ENCODE measurements around the gene SENP5.

The SENP5 gene

DNA sequence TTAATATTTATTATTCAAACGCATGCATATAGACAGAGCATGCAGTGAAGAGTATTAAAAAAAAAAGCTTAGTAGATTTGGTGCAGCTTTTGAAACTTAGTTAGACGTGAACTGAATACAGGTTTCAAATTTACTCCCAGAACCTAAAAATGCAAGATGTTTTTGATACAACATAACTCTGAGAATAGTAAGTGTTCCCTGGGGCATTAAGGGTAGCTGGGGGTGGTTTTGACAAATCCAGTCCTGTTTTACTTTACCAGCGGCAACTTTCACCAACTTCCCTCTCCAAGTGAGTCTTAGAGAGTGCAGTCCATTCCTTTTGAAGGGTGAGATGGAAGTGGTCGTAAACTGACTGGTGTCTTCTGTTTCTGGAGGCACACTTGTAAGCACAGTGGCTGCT is 63.4 kb downstream of the SENP5 start:
- H4K20me1 ChIP-seq (ENCODE audit: insufficient read depth, low read length) = no peaks in the 10 kb centered on the region; the same call in 1 of the 2 replicates
- H3K4me2 ChIP-seq (ENCODE audit: insufficient read depth, low read length) = no peak overlapping the region
- no peak for TF ChIP-seq EZH2 (IDR thresholded peaks at IDR 0.05; ENCODE audit: borderline replicate concordance, low read depth, low read length, severe bottlenecking)
- TF ChIP-seq, protein P1, sequence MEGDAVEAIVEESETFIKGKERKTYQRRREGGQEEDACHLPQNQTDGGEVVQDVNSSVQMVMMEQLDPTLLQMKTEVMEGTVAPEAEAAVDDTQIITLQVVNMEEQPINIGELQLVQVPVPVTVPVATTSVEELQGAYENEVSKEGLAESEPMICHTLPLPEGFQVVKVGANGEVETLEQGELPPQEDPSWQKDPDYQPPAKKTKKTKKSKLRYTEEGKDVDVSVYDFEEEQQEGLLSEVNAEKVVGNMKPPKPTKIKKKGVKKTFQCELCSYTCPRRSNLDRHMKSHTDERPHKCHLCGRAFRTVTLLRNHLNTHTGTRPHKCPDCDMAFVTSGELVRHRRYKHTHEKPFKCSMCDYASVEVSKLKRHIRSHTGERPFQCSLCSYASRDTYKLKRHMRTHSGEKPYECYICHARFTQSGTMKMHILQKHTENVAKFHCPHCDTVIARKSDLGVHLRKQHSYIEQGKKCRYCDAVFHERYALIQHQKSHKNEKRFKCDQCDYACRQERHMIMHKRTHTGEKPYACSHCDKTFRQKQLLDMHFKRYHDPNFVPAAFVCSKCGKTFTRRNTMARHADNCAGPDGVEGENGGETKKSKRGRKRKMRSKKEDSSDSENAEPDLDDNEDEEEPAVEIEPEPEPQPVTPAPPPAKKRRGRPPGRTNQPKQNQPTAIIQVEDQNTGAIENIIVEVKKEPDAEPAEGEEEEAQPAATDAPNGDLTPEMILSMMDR (IDR thresholded peaks at IDR 0.05; ENCODE audit: borderline replicate concordance, extremely low read depth, low read length, poor library complexity, severe bottlenecking) = no peak
- H3K27me3 ChIP-seq (ENCODE audit: insufficient read depth, low read length, poor library complexity) = no peaks in the 10 kb centered on the region
- no peak overlapping the region for H3K27ac ChIP-seq (ENCODE audit: low read length)
- H3K4me1 ChIP-seq (ENCODE audit: insufficient read depth, low read length) = no peaks in the 10 kb centered on the region
- no peaks in the 10 kb centered on the region for H3K79me2 ChIP-seq (ENCODE audit: insufficient read depth, low read length)
- no peak overlapping the region for H2AFZ ChIP-seq (ENCODE audit: low read depth, low read length)
- H3K36me3 ChIP-seq (ENCODE audit: insufficient read depth, low read length) = peaks cover 75% of the 10 kb centered on the region
- H3K9me3 ChIP-seq (ENCODE audit: insufficient read depth, low read length, severe bottlenecking) = no peaks in the 10 kb centered on the region
- no peak for ATAC-seq (ENCODE audit: insufficient read depth, low read depth)
- H3K4me3 ChIP-seq (ENCODE audit: low read depth in 1 of 2, low read length in 2 of 2) = no peak overlapping the region
- H3K9ac ChIP-seq (ENCODE audit: low read depth, low read length) = no peak overlapping the region
- no peak for DNase-seq

DNA sequence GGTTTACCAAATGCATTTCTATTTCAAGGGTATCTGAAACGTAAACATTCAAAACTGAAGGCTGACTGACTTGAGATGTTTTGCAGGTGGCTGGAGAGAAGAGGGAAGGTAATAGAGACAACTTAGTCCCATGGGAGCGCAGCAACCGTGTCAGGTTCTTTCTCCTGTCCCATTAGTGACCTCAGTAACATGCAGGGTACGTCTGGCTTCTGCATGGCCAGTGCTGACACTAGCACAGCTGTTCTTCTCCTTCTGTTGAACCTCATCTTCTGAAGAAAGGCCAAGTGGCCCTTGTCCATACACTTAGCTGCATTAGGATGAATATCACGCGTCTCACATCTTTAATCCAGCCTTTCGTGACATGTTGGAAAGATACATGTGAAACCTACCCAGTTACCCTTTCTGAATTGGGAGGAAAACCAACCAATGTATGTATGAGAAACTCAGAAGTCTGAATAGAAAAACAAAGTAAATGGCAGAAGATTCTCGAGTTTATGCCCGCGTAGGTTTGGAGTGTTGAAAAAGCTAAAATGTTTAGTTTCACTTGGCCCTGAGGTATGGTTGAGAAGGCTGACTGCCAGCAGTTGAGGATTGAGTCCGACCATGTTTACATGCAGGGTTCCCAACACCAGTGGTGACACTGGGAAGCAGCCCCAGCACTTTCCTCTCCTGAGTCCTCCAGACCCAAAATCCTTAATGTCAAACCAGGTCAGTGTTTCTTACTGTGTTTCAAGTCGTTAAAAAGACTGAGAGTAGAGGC is 64.3 kb downstream of the SENP5 start:
- Histone ChIP-seq H3K4me3 (ENCODE audit: low read depth in 1 of 2, low read length in 2 of 2) (no peak overlapping the region), H3K4me1 (ENCODE audit: insufficient read depth, low read length) (no peaks in the 10 kb centered on the region), H3K27ac (ENCODE audit: low read length) (no peak overlapping the region), H3K27me3 (ENCODE audit: insufficient read depth, low read length, poor library complexity) (no peaks in the 10 kb centered on the region), H3K9me3 (ENCODE audit: insufficient read depth, low read length, severe bottlenecking) (no peaks in the 10 kb centered on the region), H2AFZ (ENCODE audit: low read depth, low read length) (no peak overlapping the region), H3K36me3 (ENCODE audit: insufficient read depth, low read length) (peaks cover 84% of the 10 kb centered on the region), H3K9ac (ENCODE audit: low read depth, low read length) (no peak overlapping the region), H3K4me2 (ENCODE audit: insufficient read depth, low read length) (no peak overlapping the region), H3K79me2 (ENCODE audit: insufficient read depth, low read length) (peaks cover 4% of the 10 kb centered on the region; the same call in 1 of the 2 replicates), H4K20me1 (ENCODE audit: insufficient read depth, low read length) (peaks cover 3% of the 10 kb centered on the region; the same call in 1 of the 2 replicates)
- DNase-seq (no peak), ATAC-seq (ENCODE audit: insufficient read depth, low read depth) (no peak)
- TF ChIP-seq EZH2 (IDR thresholded peaks at IDR 0.05; ENCODE audit: borderline replicate concordance, low read depth, low read length, severe bottlenecking) = no peak
- TF ChIP-seq, protein P1 (IDR thresholded peaks at IDR 0.05; ENCODE audit: borderline replicate concordance, extremely low read depth, low read length, poor library complexity, severe bottlenecking) = no peak

DNA sequence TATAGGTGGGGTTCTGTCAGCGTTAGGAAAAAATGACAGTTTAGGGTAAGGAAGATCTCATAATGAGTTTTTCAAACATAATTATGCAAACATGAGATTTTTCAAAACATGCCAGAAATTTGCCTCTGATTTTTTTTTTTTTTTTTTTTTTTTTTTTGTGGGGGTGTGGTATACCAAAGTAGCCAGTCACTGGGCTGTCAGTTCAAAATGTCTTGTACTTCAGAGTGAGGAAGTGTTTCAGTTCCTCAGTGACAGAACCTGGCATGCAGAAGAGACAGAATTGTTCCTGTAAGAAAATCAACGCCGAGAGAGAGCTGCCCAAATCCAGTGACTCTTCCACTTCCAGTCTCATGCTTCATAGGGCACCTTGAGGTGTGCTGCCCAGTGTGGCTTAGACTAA is 64.9 kb downstream of the SENP5 start:
- no peak for ATAC-seq (ENCODE audit: insufficient read depth, low read depth)
- Histone ChIP-seq H3K79me2 (ENCODE audit: insufficient read depth, low read length) (peaks cover 10% of the 10 kb centered on the region; the same call in 1 of the 2 replicates), H3K9me3 (ENCODE audit: insufficient read depth, low read length, severe bottlenecking) (no peaks in the 10 kb centered on the region), H4K20me1 (ENCODE audit: insufficient read depth, low read length) (peaks cover 6% of the 10 kb centered on the region; the same call in 1 of the 2 replicates), H2AFZ (ENCODE audit: low read depth, low read length) (no peak overlapping the region), H3K4me2 (ENCODE audit: insufficient read depth, low read length) (no peak overlapping the region), H3K9ac (ENCODE audit: low read depth, low read length) (no peak overlapping the region), H3K4me1 (ENCODE audit: insufficient read depth, low read length) (no peaks in the 10 kb centered on the region), H3K27ac (ENCODE audit: low read length) (no peak overlapping the region), H3K27me3 (ENCODE audit: insufficient read depth, low read length, poor library complexity) (no peaks in the 10 kb centered on the region), H3K36me3 (ENCODE audit: insufficient read depth, low read length) (peaks cover 89% of the 10 kb centered on the region), H3K4me3 (ENCODE audit: low read depth in 1 of 2, low read length in 2 of 2) (no peak overlapping the region)
- no peak for DNase-seq
- TF ChIP-seq, protein P1 (IDR thresholded peaks at IDR 0.05; ENCODE audit: borderline replicate concordance, extremely low read depth, low read length, poor library complexity, severe bottlenecking) = no peak
- no peak for TF ChIP-seq EZH2 (IDR thresholded peaks at IDR 0.05; ENCODE audit: borderline replicate concordance, low read depth, low read length, severe bottlenecking)

Measured in DND-41 (cell line).